Effector memory CD4-positive, alpha-beta T cell (primary cell): ENCODE measurements around the gene PIM2.

Experiments
- DNase-seq, 3 donors: peaks; one replicate each; pipeline ENCODE4 v3.0.0-alpha.2; 2020
- H3K27ac ChIP-seq: 2 replicates; pipeline ENCODE4 v1.7.0; 2013; ENCODE audit warnings: mild to moderate bottlenecking, low read length, moderate library complexity; ENCODE audit not compliant: insufficient read depth, poor library complexity, severe bottlenecking
- H3K27me3 ChIP-seq: replicated peaks from 2 replicates; pipeline ENCODE4 v1.7.0; 2013; ENCODE audit warnings: mild to moderate bottlenecking, low read length; ENCODE audit not compliant: insufficient read depth, control insufficient read depth, poor library complexity, severe bottlenecking
- H3K36me3 ChIP-seq: 2 replicates; pipeline ENCODE4 v1.7.0; 2013; ENCODE audit warnings: mild to moderate bottlenecking, low read length, moderate library complexity; ENCODE audit not compliant: control insufficient read depth, insufficient read depth
- H3K4me1 ChIP-seq: 2 replicates; pipeline ENCODE4 v1.7.0; 2013; ENCODE audit warnings: low read length, mild to moderate bottlenecking; ENCODE audit not compliant: control insufficient read depth, insufficient read depth, poor library complexity, severe bottlenecking
- H3K4me3 ChIP-seq: 2 replicates; pipeline ENCODE4 v1.7.0; 2013; ENCODE audit warnings: low read length, low read depth, mild to moderate bottlenecking; ENCODE audit not compliant: insufficient read depth, poor library complexity, severe bottlenecking
- H3K9me3 ChIP-seq: 2 replicates; pipeline ENCODE4 v1.7.0; 2013; ENCODE audit warnings: mild to moderate bottlenecking, low read length, moderate library complexity; ENCODE audit not compliant: control insufficient read depth

The PIM2 gene

DNA sequence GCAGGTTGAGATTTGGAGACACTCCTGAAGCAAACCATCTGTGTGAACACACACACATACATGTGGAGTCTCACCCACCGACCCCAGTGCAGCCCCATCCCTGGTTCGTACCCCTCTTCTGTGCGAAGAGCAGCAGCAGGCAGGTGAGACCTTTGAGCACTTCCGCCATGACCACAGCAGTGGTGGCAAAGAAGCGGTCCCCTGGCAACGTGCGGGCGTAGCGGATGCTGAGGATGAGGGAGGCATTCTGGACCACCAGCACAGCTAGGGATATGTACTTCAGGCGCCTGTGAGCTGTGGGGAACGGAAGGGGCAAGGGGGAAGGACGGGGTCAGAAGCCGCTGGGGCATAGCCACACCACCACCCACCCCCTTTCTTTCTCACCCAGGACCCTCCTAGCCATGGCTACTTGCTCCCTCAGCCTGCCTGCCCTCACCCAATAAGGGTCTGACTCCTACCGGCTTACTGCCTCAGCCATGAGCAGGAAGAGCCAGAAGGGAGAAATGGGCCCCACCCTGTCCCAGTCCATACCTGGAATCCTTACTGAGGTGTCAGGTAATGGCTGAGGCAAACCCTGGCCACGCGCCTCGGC lies 9.0 kb downstream of the PIM2 start:
- DNase-seq: no peak
- peaks cover 29% of the 10 kb centered on the region for H3K4me1 ChIP-seq
- peaks cover 17% of the 10 kb centered on the region for H3K36me3 ChIP-seq
- no peaks in the 10 kb centered on the region for H3K9me3 ChIP-seq
- H3K27me3 ChIP-seq: no peaks in the 10 kb centered on the region
- H3K4me3 ChIP-seq: no peak overlapping the region
- H3K27ac ChIP-seq: no peak overlapping the region

DNA sequence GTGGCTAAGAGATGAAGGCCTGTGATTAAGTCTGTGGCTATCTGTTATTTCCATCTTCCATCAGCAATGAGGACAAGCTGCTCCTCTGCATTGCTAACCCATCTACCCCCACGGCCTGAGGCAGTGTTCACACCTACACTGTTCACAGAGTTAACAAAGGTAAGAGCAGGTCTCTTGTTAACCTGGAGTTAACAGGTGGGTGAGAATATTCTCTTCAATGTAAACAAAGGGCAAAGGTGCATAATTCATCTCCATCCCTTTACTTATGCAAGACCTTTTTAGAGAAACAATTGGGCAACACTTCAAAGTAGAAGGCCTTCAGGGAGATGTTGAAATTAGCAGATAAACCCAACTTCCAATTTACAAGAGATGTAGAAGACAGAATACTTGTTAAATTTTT lies 10.2 kb downstream of the PIM2 start:
- peaks cover 22% of the 10 kb centered on the region for H3K4me1 ChIP-seq
- H3K4me3 ChIP-seq: no peak overlapping the region
- H3K9me3 ChIP-seq: no peaks in the 10 kb centered on the region
- DNase-seq: no peak
- peaks cover 10% of the 10 kb centered on the region for H3K36me3 ChIP-seq
- no peak overlapping the region for H3K27ac ChIP-seq
- H3K27me3 ChIP-seq: no peaks in the 10 kb centered on the region

DNA sequence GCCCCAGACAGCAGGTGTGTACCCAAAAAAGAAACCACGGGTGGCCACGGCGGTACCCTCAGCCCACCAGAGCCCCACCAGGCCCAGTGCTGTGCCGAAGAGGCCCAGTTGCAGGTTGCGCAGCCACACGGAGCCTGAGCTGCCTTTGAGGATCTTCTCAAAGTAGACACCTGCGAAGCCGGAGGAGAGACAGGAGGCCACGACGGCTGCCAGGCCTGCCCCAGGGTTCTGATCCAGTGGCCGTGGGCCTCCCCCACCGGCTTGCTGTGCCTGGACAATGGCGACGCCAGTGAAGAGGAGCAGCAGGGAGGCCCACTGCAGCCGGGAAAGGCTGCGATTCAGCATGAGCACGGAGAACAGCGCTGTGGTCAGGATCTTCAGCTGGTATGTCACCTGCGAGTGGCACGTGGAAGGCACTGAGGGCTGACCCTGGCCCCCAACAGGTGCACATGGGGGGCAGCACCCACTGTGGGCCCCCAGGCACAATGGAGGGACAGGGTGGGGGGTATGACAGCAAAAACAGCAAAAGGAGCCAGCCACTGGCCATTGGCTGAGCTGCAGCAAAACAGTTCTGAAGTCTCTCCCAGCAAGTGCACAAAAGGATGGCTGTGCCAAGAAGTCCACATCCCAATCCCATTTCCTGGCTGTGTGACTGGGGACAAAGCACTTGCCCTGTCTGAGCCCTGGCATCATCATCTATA lies 13.6 kb downstream of the PIM2 start:
- Histone ChIP-seq H3K4me3 (no peak overlapping the region), H3K9me3 (no peaks in the 10 kb centered on the region), H3K27me3 (no peaks in the 10 kb centered on the region), H3K4me1 (no peaks in the 10 kb centered on the region), H3K36me3 (peaks cover 23% of the 10 kb centered on the region), H3K27ac (no peak overlapping the region)
- DNase-seq: no peak

DNA sequence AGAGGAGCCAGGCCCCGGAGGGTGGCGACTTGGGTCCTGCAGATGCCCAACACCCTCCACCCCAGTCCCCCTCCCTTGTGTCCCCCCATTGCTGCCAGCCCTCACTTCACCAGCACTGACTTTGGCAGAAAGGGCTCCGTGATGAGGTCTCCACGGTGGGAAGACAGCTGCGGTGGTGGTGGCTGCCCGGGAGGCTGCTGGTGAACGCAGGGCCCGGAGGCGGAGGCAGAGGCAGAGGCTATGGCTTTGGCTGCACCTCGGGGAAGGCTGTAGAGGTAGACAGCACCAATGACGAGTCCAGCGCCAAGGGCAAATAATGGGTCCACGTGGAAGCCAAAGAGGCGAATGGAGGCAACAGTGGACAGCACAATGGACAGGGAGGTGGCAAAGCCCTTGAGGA lies 14.2 kb downstream of the PIM2 start:
- H3K27ac ChIP-seq: no peak overlapping the region
- no peaks in the 10 kb centered on the region for H3K4me1 ChIP-seq
- H3K27me3 ChIP-seq: no peaks in the 10 kb centered on the region
- no peak overlapping the region for H3K4me3 ChIP-seq
- H3K36me3 ChIP-seq: peaks cover 23% of the 10 kb centered on the region
- H3K9me3 ChIP-seq: no peaks in the 10 kb centered on the region
- no peak for DNase-seq

DNA sequence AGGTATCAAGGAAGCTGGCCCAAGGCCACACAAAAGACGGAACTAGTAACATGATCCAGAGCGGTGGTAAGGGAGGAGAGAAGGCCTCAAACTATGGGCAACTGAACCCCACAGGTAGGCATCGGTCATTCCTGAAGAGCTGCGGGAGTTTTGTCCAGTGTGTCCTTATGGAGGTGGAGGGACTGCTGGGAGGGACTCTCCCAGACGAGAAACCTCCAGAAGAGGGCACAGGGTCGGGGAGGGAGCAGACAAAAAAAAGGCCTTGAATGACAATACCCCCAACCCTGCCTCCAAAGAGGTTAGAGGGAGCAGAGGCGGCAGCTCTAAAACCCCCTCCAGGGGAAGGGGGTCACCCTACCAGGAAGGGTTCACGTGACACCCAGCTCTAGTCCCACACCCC lies 14.6 kb downstream of the PIM2 start:
- Histone ChIP-seq H3K4me1 (no peaks in the 10 kb centered on the region), H3K36me3 (peaks cover 26% of the 10 kb centered on the region), H3K4me3 (no peak overlapping the region), H3K27ac (no peak overlapping the region), H3K9me3 (no peaks in the 10 kb centered on the region), H3K27me3 (no peaks in the 10 kb centered on the region)
- no peak for DNase-seq

DNA sequence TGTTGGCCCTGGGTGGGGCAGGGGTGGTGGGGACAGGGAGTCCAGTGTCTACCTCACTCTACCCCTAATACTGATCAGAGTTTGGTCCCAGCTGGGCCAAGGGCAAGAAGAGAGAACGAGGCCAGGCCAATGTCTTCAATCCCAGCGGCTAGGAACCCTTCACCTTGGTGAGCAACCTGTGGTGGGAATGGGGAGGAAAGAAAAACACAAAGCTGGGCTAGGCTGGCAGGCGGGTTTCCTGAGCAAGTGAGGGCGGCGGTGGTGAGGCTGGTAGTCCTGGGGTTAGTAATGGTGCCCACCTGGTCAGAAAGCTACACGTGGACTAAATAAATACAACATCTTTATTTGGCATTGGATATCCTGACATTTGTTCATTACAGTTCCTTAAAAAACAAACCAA lies 15.5 kb downstream of the PIM2 start:
- no peak overlapping the region for H3K27ac ChIP-seq
- peaks cover 26% of the 10 kb centered on the region for H3K36me3 ChIP-seq
- H3K27me3 ChIP-seq: no peaks in the 10 kb centered on the region
- no peak for DNase-seq
- H3K4me1 ChIP-seq: no peaks in the 10 kb centered on the region
- H3K9me3 ChIP-seq: no peaks in the 10 kb centered on the region
- H3K4me3 ChIP-seq: no peak overlapping the region

DNA sequence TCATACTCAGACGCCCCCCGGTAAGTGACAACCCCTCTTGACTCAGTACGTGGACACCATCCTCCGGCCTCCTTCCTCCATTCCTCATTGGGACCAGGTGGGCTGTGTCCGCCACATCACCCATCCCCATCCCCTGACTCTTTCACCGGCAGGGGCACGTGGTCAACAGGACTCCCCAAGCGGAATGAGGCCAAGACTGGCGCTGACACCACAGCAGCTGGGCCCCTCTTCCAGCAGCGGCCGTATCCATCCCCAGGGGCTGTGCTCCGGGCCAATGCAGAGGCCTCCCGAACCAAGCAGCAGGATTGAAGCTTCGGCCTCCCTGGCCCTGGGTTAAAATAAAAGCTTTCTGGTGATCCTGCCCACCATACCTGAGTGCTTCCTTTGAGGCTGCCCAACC lies 16.0 kb downstream of the PIM2 start:
- Histone ChIP-seq H3K4me1 (no peaks in the 10 kb centered on the region), H3K27ac (no peak overlapping the region), H3K36me3 (peaks cover 26% of the 10 kb centered on the region), H3K4me3 (no peak overlapping the region), H3K9me3 (no peaks in the 10 kb centered on the region), H3K27me3 (no peaks in the 10 kb centered on the region)
- no peak for DNase-seq

DNA sequence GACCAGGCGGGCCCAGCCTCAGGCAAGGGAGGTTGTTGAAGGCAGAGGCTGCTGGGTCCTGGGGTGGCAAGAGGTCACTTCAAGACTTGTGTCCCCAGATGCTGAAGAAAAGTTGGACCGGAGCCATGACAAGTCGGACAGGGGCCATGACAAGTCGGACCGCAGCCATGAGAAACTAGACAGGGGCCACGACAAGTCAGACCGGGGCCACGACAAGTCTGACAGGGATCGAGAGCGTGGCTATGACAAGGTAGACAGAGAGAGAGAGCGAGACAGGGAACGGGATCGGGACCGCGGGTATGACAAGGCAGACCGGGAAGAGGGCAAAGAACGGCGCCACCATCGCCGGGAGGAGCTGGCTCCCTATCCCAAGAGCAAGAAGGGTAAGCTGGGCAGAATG lies 16.7 kb downstream of the PIM2 start:
- Histone ChIP-seq H3K27me3 (no peaks in the 10 kb centered on the region), H3K36me3 (peaks cover 26% of the 10 kb centered on the region), H3K27ac (no peak overlapping the region), H3K4me1 (no peaks in the 10 kb centered on the region), H3K9me3 (no peaks in the 10 kb centered on the region), H3K4me3 (no peak overlapping the region)
- DNase-seq: no peak

DNA sequence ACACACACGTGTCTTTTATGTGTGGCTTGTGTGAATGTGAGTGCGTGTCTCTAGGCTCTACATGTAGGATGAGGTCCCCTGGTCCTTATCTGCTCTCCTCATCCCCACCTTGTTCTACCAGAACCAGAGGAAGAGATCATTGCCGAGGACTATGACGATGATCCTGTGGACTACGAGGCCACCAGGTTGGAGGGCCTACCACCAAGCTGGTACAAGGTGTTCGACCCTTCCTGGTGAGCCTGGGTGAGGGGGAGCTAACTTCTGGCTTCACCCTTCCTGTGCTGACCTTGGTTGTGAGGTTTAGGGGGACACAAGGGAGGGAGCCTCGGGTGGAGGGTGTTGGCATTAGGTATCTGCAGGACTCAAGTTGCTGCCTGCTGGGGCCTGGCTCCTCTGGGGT lies 17.8 kb downstream of the PIM2 start:
- no peak overlapping the region for H3K27ac ChIP-seq
- no peak overlapping the region for H3K4me3 ChIP-seq
- no peak for DNase-seq
- H3K36me3 ChIP-seq: peaks cover 26% of the 10 kb centered on the region
- no peaks in the 10 kb centered on the region for H3K9me3 ChIP-seq
- no peaks in the 10 kb centered on the region for H3K27me3 ChIP-seq
- H3K4me1 ChIP-seq: peaks cover 5% of the 10 kb centered on the region

DNA sequence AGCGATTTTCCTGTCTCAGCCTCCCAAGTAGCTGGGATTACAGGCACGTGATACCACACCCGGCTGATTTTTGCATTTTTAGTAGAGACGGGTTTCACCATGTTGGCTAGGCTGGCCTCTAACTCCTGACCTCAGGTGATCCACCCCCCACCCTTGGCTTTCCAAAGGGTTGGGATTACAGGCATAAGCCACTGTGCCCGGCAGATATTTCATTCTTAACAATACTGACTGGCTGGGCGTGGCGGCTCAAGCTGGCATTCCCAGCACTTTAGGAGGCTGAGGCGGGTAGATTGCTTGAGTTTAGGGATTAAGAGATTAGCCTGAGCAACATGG lies 19.8 kb downstream of the PIM2 start:
- no peaks in the 10 kb centered on the region for H3K9me3 ChIP-seq
- no peak overlapping the region for H3K4me3 ChIP-seq
- H3K27me3 ChIP-seq: no peaks in the 10 kb centered on the region
- H3K4me1 ChIP-seq: peaks cover 5% of the 10 kb centered on the region
- no peak overlapping the region for H3K27ac ChIP-seq
- no peak for DNase-seq
- peaks cover 21% of the 10 kb centered on the region for H3K36me3 ChIP-seq
